ENCODE measurements around the gene HOXD8.

The HOXD8 gene

GRCh38 chr2:176089843-176090395 is 39.6 kb upstream of the HOXD8 start:
- ChIA-PET POLR2A (interaction anchor here (1.8 kb wide), 1 partner anchor 16 kb away, joined by 5 read pairs; no protein-coding TSS in a partner anchor), CTCF (no interaction called here)
- no peak for TF ChIP-seq FOXK2 (IDR thresholded peaks at IDR 0.05)
- no peak for DNase-seq (ENCODE audit: extremely low spot score)

DNA sequence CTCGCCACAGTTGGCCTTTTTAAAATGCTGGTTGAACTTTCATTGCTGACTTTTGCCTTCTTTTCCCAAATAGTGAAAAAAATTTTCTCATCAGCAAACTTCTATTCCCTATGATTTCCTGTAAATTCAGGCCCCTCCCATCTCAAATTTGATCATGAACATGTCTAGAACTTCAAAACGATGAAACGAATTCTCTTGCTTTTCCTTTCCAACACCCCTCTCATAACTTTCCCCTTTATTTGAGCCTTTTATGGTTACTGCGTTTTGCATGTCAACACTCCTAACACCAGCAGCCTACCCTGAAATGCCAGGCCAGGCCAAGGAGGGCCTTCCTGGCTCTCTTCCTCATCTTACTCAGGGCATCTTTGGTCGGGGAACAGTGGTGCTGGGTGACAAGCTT is 38.6 kb upstream of the HOXD8 start:
- POLR2A ChIA-PET, result no interaction called here
- CTCF ChIA-PET, result no interaction called here
- DNase-seq (ENCODE audit: extremely low spot score), result no peak
- TF ChIP-seq FOXA1 (IDR thresholded peaks at IDR 0.05), result no peak
- TF ChIP-seq SP1 (IDR thresholded peaks at IDR 0.05), result no peak
- TF ChIP-seq FOXM1 (IDR thresholded peaks at IDR 0.05; ENCODE audit: borderline replicate concordance), result no peak
- no peak for TF ChIP-seq ELF4 (IDR thresholded peaks at IDR 0.05)

- DNase-seq (ENCODE audit: extremely low spot score), result no peak
- ChIA-PET CTCF (interaction anchor here (0.6 to 1.0 kb wide), 2 partner anchors 13 to 771 kb away, joined by 4 to 5 read pairs; no protein-coding TSS in a partner anchor), POLR2A (interaction anchor here (0.5 to 6.5 kb wide), 4 partner anchors 12 to 738 kb away, joined by 3 to 117 read pairs (median 4); partner anchors contain the start of gene HOXD11)
- no peak for TF ChIP-seq PKNOX1 (IDR thresholded peaks at IDR 0.05)
- no peak for TF ChIP-seq FOXM1 (IDR thresholded peaks at IDR 0.05; ENCODE audit: borderline replicate concordance)
- no peak for TF ChIP-seq L3MBTL2 (conservative IDR thresholded peaks at IDR 0.05)
- no peak for TF ChIP-seq ZNF384 (IDR thresholded peaks at IDR 0.05)
- no peak for TF ChIP-seq ARNT (IDR thresholded peaks at IDR 0.05)
- no peak for TF ChIP-seq FOXK2 (IDR thresholded peaks at IDR 0.05)
- no peak for TF ChIP-seq ELF4 (IDR thresholded peaks at IDR 0.05)
- no peak for TF ChIP-seq NFRKB (IDR thresholded peaks at IDR 0.05)
- no peak for TF ChIP-seq BHLHE40 (IDR thresholded peaks at IDR 0.05; ENCODE audit: borderline replicate concordance)
- TF ChIP-seq SP1 (IDR thresholded peaks at IDR 0.05), result no peak
- no peak for TF ChIP-seq FOXA1 (IDR thresholded peaks at IDR 0.05)
- TF ChIP-seq TARDBP (IDR thresholded peaks at IDR 0.05), result no peak
- TF ChIP-seq LEF1 (IDR thresholded peaks at IDR 0.05; ENCODE audit: borderline replicate concordance), result no peak
- TF ChIP-seq SUZ12 (IDR thresholded peaks at IDR 0.05), result no peak
- no peak for TF ChIP-seq HDGF (IDR thresholded peaks at IDR 0.05; ENCODE audit: borderline replicate concordance)
- no peak for TF ChIP-seq CTBP1 (IDR thresholded peaks at IDR 0.05; ENCODE audit: borderline replicate concordance)
These were observed 37.9 kb upstream of the HOXD8 start for GRCh38 chr2:176091329-176092258.

DNA sequence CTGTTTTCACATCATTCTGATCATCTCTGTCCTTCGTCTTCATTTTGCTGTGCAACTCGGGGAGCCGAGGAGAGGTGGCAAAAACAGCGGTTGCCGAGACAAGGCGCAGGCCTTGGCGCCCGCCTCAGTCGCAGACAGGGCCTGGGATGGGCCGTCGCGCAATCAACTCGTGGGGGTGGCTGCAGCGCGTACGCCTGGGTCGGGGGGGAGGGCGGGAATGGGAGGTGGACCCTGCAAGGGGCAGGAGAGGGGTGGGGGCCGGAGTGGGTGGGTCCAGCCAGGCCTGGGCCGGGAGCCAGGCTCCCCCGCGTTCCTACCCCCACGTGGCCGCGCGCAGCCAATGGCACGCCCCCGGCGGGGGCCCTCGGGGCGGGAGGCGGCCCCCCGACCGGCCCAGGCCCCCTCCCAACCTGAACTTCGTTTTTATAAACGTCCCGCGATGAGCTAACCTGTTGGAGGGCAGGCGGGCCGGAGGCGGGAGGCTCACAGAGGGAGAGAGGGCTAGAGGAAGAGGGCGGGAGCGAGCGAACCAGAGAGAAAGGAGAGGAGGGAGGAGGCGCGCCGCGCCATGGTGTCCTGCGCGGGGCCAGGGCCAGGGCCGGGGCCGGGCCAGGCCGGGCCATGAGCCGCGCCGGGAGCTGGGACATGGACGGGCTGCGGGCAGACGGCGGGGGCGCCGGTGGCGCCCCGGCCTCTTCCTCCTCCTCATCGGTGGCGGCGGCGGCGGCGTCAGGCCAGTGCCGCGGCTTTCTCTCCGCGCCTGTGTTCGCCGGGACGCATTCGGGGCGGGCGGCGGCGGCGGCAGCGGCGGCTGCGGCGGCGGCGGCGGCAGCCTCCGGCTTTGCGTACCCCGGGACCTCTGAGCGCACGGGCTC is 37.0 kb upstream of the HOXD8 start, which contains the start of gene HOXD13:
Gene HOXD13, plus strand, starts transcription at position 452 of the 875 bp plus-strand sequence. Its CDS starts 170 bp downstream, at position 622.
- ChIA-PET CTCF (interaction anchor here (0.6 to 1.0 kb wide), 2 partner anchors 12 to 772 kb away, joined by 4 to 5 read pairs; no protein-coding TSS in a partner anchor), POLR2A (interaction anchor here (0.5 to 6.5 kb wide), 5 partner anchors 12 to 739 kb away, joined by 3 to 117 read pairs (median 3); partner anchors contain the start of gene HOXD11)
- TF ChIP-seq TARDBP (IDR thresholded peaks at IDR 0.05) (no peak), ZNF384 (IDR thresholded peaks at IDR 0.05) (no peak), HDGF (IDR thresholded peaks at IDR 0.05; ENCODE audit: borderline replicate concordance) (no peak), LEF1 (IDR thresholded peaks at IDR 0.05; ENCODE audit: borderline replicate concordance) (0 out of 2 replicates have a peak, but pooled peaks have one; percentile 56), SP1 (IDR thresholded peaks at IDR 0.05) (no peak), ELF4 (IDR thresholded peaks at IDR 0.05) (no peak), FOXM1 (IDR thresholded peaks at IDR 0.05; ENCODE audit: borderline replicate concordance) (peak; percentile 94), L3MBTL2 (conservative IDR thresholded peaks at IDR 0.05) (peak; percentile 74)
- peak; percentile 87 for DNase-seq (ENCODE audit: extremely low spot score)

DNA sequence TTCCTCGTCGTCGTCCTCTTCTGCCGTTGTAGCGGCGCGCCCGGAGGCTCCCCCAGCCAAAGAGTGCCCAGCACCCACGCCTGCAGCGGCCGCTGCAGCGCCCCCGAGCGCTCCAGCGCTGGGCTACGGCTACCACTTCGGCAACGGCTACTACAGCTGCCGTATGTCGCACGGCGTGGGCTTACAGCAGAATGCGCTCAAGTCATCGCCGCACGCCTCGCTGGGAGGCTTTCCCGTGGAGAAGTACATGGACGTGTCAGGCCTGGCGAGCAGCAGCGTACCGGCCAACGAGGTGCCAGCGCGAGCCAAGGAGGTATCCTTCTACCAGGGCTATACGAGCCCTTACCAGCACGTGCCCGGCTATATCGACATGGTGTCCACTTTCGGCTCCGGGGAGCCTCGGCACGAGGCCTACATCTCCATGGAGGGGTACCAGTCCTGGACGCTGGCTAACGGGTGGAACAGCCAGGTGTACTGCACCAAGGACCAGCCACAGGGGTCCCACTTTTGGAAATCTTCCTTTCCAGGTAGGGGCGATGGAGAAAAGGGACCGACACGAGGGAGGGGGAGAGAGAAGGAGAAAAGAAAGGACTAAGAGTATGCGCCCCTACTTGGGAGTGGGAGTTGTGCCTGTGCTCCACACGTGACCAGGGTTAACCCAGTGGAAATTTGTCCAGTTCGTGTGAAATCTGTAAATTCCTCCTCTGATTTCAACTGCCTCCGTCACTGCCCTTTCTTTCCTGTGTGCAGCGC is 36.2 kb upstream of the HOXD8 start:
- ChIA-PET POLR2A (interaction anchor here (0.8 to 6.5 kb wide), 5 partner anchors 11 to 92 kb away, joined by 3 to 117 read pairs (median 4); partner anchors contain the start of genes HOXD11 and LNPK), CTCF (interaction anchor here (0.6 to 1.0 kb wide), 5 partner anchors 8 to 1173 kb away, joined by 3 to 4 read pairs (median 3); no protein-coding TSS in a partner anchor)
- TF ChIP-seq TARDBP (IDR thresholded peaks at IDR 0.05), result no peak
- TF ChIP-seq L3MBTL2 (conservative IDR thresholded peaks at IDR 0.05), result peak; percentile 94
- no peak for DNase-seq (ENCODE audit: extremely low spot score)

GRCh38 chr2:176093898-176094249 is 35.6 kb upstream of the HOXD8 start:
- TF ChIP-seq HDGF (IDR thresholded peaks at IDR 0.05; ENCODE audit: borderline replicate concordance) (no peak), SUZ12 (IDR thresholded peaks at IDR 0.05) (no peak), NFRKB (IDR thresholded peaks at IDR 0.05) (no peak), CTBP1 (IDR thresholded peaks at IDR 0.05; ENCODE audit: borderline replicate concordance) (no peak), FOXA1 (IDR thresholded peaks at IDR 0.05) (no peak), FOXM1 (IDR thresholded peaks at IDR 0.05; ENCODE audit: borderline replicate concordance) (no peak), LEF1 (IDR thresholded peaks at IDR 0.05; ENCODE audit: borderline replicate concordance) (no peak), BHLHE40 (IDR thresholded peaks at IDR 0.05; ENCODE audit: borderline replicate concordance) (no peak), L3MBTL2 (conservative IDR thresholded peaks at IDR 0.05) (no peak), FOXK2 (IDR thresholded peaks at IDR 0.05) (no peak), ZNF384 (IDR thresholded peaks at IDR 0.05) (no peak)
- POLR2A ChIA-PET, result interaction anchor here (1.1 to 6.5 kb wide), 3 partner anchors 11 to 92 kb away, joined by 3 to 117 read pairs (median 6); partner anchors contain the start of genes HOXD11 and LNPK

More at GRCh38 chr2:176093898-176094249, 35.6 kb upstream of the HOXD8 start:
- no peak for DNase-seq (ENCODE audit: extremely low spot score)
- CTCF ChIA-PET, result interaction anchor here (0.6 to 1.0 kb wide), 5 partner anchors 8 to 1172 kb away, joined by 3 to 4 read pairs (median 3); no protein-coding TSS in a partner anchor
